Stimulated activated CD8-positive, alpha-beta memory T cell treated with anti-CD3 and anti-CD28 coated beads, Interleukin-12 subunit alpha, Interleukin-12 subunit beta, amount 100 ng/mL, for 1 hour (primary cell): ENCODE measurements around the gene KNCN.

Source experiments
- DNase-seq: peaks from one replicate; pipeline ENCODE4 v3.0.0-alpha.2; 2020; ENCODE audit warnings: low read depth

Gene KNCN

DNA sequence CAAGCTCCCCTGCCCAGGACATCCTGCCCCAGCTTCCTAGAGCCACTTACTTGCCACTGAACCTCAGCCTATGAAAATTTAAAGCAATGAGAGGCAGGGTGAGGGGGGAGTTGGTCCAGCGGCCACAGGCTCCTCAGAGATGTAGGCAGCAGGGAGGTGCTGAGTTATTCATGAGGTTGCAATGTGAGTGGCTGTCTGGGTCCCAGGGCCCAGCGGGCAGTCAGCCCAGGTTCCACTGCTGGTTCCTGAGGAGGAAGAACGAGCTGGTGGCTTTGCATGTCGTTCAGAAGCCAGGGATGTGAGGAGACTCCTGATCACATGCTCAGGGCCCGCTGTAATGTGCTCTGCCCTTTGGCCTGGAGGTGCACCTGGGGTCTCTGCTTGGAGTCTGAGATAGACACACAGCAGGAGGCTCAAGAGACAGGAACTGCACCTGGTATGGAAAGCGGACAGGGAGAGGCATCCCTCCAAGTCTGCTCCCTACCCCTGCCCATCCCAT lies at the start of gene KNCN:
Gene KNCN, minus strand, starts transcription at position 51 of the 499 bp plus-strand sequence. CDS start 432 bp downstream, outside the sequence.
- no peak for DNase-seq

DNA sequence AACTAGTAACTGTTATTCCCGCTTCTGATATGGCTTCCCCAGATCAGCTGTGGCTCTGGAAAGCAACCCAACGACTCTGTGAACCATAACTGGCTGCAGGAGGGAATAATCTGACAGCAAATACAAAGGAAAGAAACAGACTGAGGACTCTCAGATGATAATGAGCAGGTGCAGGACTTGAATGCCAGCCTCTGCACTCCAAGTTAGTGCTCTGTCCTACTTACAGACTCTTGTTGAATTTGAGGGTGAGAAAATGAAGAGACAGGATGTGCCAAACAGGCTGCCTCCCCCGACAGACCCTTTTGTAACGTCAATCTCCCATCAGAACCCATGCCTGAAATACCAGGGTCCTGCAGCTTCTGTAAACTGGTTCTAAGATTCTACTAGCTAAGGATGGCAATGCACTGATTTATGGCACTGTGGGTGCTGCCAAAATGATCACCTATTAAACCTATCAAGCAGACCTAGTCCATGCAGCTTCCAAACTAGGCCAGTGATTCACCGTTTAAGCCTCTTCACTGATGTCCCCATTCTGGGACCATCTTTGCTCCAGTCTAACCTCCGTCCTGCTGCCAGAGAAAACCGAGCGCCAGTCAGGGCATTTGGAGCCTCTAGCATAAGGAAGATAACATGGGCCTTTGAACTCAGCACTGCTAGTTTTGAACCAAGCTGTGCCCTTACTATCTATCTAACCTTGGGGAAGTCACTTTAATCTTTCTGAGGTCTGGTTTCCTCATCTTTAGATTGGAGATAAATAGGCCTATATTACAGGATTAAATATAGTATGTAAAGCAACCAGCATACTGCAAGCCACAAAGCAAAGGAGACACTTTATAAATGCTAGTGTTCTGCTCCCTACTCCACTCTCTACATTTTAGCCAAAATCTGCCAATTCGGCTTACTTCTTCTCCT lies 47.9 kb upstream of the KNCN start:
- DNase-seq = no peak

DNA sequence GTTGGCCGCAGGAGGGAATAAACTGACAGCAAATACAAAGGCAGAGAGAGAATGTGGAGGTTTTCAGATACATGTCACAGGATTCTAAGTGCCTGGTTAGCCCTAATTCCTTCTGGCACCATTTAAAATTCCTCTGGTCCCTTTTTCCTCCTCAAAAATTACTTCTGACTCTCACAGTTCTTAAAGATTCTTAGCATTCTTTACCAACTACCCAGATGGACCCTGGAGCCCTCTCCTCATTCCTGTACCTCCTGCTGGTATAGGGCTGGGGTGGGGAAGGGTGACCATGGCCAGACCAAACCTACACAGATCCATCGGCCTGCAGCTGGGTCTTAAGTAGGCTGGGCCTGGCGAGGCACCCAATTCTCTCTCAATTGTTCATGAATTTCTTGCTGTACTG lies 45.4 kb upstream of the KNCN start:
- DNase-seq = no peak

DNA sequence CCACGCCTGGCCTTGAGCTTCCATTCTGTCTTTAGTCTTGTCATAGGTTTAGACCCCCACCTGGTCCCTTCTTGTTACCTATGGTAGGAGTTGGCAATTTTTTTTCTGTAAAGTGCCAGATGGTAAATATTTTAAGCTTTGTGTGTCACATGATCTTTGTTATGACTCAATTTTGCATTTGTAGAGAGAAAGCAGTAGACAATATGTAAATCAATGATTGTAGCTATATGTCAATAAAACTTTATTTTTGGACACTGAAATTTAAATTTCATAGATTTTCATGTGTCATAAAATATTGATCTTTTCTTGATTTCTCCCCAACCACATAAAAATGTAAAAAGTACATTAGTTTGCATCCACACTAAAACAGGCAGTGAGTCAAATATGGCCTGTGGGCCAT lies 44.6 kb upstream of the KNCN start:
- DNase-seq = no peak

DNA sequence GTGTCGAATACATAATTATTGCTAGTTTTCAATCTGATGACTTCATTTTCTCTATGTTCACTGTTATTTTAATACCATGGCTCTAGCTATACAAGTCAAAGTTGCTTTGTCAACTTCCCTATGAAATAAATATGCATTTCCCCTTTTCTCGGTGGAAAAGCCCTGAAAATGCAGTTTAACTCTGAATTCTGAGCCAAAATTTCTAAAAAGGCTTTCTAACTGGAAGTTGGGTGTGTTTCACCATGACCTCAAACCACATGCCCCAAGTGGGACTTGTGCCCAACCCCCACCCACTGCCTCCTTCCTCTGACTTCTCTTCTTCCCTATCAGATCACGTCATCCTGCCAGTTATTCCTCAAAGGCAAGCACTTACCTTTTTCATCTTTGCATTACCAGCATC lies 43.7 kb upstream of the KNCN start:
- no peak for DNase-seq

DNA sequence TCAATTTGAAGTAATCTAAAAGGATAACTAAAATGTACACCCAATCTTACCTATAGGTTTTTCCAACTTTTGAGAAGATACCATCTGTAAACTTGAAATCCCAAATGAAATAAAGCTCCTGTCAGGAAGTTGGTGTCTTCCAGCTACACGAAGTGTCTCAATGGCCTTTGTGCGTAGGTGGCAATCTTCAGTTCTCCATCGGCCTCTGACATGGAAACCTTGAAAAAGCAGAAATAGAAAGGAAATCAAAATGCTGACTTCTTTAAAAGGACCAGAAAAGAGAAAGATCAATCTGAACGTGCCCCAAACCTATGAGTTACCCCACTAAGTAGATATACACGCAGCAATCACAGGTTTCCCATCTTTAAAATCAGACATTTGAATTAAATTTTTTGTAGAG lies 42.6 kb upstream of the KNCN start:
- DNase-seq = no peak

DNA sequence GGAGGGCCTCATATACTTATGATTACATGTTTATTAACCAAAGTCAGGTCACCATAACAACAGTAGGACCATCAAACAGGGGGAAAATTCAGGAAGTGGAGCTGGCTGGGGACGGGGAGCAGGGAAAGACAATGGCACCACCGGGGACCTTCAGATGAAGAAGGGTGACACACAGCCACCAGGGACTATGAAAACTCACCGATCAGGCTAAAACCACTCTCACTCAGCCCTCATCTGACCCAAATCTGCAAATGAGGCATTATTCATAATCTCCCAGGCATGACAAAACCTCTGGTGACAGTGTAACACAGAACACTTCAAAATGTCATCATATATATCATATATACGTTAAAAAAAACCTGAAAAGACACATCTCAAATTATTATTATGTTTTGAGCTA lies 41.4 kb upstream of the KNCN start:
- no peak for DNase-seq

DNA sequence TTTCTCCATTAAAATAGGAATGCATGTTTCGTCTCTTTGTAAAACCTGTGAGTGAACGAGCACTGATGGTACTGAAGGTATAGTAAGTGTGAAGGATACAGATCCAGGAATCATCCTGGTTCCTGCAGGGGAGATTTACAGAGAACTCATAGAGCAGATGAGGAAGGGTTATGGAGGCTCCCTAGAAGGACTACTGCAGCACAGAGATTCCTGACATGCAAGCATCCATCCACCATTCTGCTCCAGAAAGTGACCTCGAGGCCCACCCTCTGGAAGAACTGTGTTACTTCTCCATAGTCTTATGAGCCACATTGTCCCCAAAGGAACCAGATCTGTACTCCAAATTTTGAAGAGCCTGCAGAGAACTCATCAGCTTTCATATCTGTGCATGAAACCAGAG lies 38.1 kb upstream of the KNCN start:
- DNase-seq = no peak

DNA sequence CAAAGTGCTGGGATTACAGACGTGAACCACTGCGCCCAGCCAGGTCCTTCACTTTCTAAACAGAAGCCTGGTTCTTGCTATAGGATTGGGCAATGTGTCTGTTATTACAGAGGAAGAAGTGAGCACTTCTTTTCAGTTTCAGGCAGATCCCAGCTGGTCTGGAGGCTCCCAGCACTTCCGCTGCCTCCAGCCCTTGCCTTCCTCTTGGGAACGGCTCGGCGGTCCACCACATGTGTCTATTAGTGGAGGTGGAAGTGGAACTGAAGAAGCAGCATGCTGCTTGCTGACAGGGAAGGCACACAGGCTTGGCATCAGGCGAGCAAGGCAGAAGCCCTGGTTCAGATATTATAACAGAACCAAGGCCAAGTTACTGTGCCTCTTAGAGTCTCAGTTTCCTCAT lies 35.6 kb upstream of the KNCN start:
- no peak for DNase-seq

DNA sequence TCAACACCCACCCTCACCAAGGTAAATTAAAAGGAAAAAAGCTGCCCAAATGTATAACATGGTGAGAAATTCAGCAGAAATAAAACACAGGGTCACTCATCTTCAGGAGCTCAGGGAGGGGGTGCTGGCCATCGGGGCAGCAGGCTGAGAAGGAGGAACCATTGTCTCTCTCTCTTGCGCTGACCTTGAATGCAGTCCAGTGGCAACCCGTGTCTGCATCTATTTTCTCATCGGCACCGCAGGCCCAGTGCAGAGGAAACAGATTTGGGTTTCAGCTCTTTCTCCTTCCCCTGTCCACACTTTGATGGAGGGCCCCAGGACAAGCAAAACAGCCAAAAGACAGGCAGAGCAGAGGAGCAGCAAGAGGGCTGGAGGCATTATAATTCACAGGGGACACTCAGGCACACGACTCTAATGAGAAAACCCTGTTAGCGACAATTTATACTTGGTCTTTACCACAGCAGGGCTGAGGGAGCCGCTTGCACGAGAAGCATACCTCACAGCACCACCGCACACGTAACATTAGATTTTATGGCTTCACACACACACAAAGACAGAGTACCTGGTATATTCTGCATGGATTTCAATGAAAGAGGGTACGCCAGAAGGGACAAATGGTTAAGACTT lies 34.0 kb upstream of the KNCN start:
- no peak for DNase-seq

DNA sequence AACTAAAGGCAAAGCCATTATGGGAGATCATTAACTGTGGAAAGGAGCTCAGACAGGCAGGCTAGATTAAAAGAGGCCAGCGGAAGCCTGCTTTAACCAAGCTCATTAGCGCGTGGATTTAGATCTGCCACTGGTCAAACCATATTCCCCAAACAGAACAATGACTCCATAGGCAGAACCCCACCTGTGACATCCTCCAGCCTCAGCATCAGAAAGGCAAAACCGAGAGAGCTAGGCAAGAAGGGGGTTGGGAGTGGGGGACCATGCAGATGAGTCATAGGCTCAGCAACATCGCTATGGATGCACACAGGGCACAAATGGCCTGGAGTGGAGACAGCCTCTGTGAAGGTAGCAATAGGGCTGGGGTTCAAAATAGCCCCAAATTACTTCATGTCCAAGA lies 32.0 kb upstream of the KNCN start:
- no peak for DNase-seq

DNA sequence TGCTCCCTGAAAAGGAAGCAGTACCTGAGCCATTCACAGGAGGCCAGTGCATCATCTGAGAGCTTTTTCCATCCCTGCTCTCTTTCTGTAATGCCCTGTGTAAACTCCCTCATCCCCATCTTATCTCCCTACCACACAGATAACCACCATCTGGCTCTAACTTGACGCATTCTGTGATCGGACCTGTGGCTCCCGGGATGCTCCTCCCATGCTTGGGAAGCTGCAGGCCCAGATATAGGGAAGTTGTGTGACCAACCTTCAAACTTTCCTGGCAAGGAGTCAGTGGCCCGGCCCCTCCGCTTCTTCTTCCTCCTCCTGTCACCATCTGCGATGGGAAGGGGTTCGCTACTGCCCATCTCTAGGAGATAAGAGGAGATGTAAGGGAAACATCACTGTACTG lies 31.5 kb upstream of the KNCN start:
- no peak for DNase-seq

DNA sequence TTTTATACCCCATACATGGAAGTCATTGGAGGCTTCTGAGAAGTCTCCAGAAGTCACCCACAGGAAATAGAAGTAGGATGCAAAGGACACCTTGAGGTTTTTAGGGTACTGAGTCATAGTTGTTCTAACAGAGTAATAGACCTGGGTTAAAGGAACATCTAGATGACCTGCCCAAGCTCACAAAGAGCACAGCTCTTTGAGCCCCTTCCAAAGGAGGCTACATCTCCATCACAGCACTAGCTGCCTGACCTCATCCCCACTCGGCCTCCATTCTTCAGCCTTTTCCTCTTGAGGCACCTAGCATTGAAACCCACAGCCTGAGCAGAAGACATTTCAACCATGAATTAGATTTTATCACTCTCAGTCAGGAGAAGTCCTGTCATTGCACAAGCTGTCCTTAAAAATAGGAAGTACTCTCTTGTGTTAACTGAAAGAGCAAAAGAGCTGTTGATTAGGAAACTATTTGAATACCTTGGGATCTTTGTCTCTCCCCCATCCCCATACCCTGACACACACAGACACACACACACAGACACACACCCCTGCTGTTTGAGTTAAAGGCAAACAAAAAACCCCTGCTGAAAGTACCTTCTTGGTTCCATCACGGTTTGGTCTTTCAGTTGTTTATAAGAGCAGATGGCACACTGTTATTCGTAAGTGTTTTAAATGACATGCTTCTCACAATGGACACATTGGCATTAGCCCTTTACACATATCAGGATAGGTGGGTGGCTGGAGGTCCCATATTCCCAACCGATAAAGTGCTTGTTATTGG lies 30.4 kb upstream of the KNCN start:
- no peak for DNase-seq

DNA sequence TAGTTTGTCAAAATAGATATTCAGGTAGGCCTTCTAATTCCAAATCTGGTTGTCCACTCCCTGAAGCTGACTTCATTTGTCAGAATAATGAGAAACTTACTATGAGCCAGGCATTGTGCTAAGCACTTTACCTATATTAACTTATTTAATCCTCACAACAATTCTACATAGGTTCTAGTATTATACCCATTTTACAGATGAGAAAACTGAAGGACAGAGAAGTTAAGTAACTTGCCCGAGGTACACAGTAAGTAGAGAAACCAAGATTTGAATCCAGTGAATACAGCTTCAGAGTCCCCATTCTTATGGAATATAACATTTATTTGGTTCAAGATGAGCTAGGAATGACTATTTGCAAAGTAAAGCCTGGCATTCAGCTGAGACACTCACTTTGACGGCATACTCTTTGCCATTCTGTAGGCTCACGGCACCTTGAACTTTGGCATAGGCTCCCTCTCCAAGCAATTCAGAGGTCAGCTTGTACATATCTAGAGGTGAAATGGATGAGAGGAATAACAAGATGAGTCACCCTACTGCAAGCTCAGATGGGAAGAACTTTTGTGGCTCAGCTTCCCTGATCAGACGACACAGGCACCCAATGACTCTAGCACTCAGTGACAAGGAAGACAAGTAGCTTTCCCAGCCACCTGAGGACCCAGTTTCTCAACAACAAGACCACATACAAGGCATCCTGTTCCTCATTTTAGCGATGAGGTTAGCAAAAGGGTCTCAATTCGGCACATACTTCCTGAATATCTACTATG lies 28.9 kb upstream of the KNCN start:
- DNase-seq = no peak

DNA sequence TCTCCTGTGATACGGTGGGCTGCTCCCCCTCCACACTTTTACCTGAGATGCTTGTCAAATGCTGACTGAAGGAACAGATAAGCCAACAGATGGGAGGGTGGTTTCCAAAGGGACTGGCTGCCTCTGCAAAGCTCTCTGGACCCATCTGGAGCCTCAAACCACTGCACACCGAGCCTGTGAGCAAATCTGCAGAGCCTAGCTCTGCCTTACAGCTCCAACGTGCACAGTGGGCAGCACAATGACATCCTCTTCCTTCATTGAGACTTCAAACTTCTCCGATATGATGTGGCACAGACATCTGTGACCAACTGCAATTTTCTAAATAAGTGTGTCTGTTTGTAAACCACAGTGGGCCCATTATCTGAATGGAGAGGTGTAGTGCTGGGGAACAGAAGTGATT lies 26.2 kb upstream of the KNCN start:
- no peak for DNase-seq

DNA sequence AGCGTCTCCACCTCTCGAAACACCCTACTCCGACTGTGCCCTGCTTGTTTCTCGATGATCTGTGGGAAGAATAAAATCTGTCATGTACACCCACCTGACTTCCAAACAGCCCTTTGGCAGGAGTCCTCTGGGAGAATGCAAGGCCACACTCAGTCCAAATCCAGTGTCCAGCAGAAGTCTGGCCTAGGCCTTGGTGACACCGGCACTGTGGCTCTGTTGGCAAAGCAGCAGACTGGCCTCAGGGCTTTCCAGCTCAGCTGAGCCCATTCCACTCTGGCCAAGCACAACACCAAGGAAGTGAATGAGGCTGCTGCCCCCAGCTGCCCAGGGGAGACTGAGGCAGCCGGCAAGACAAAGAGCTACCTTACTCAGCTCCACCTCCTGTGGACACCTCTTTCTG lies 25.1 kb upstream of the KNCN start:
- no peak for DNase-seq

DNA sequence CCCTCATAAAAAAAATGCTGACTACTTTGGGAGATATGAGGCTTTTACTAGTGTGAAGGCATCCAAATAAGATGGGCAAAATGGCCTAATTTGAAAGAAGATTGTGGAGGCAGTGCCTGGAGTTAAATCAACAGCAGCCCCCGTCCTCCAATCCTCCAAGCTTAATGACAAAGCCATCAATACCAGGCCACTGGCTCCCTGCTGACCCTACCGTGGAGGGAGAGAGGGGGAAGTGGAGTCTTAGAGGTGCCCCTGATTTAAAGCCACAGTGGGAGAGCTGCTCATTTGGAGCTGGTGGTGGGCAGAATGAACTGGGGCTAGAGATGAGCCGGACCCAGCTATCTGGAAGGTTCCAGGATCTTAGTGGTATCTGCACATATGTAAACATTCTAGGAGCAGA lies 24.3 kb upstream of the KNCN start:
- no peak for DNase-seq

DNA sequence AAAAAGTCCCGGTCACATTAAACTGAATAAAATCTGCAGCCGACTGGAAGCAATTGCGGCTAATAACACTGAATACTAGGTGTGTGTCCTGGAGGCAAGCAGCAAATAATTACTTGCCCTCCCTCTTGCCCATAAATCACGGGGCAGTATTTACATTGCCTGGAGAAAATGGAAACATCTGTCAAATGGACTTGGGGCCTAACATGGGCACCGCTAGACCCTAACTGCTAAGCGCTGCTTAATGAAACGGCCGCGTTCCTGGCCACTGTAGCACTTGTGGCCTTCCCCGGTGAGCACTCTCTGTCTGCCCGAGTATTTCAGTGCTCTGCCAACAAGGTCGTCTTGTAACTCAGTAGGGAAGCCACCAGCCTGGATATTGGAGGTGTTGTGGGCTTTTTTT lies 23.9 kb upstream of the KNCN start:
- no peak for DNase-seq

DNA sequence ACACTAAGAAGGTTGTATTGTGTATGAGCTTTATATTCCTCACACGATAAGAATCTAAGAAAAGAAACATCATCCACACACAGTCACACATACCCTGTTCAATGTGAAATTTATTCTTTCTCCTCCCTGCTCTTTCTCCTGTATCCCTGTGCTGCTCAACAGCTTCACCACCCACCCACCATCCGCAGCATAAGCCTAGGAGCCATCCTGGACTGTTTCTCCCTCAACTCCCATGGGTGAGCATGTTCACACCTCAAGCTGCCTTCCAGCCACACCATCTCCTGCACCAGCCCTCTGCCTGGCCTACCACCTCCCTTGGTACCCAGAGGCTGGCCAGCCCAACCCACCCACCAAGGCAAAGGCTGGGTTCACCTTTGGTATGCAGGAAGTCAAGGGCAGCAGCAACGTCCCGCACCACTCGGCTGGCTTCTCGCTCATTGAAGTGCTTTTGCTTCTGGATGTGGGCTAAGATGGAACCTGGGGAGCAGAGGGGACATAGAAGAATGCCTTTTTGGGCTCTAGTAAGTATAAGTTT lies 20.3 kb upstream of the KNCN start:
- no peak for DNase-seq

DNA sequence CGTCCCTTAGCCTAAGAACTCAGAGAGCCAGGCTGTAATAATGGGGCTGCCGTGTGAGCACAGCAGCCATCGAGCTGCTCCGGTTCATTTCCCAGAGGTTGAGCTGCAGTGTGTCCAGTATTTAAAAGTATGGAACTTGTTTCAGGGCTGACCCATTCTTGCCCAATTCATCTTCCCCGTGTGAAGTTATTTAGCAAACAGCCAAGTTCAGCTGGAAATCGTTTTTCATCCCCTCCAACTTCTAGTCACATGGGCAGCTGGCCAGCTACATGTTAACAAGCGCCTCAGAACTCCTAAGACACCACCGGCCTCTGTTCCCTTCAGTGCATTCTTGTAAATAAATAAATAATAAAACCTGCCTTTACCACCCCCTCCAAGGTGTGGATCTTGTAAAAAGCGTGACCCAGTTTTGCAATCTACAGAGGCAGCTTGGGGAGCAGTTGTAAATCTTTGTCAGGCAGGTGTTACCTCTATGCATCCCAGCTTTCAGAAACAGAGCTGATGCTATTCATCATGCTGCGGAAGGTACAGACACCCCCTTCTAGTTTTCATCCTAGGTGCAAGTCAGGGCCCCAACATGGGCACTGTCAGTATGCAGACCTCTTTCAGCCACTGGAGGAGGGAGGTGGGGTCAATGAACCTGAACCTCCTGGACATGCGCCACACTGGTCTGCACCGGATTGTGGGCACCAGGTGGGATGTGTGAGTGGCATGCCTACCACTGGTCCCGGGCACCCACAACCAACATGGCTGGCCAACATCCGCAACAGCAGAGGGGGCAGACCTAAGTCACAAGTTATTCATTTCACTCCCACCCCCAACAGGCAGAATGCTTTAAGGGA lies 18.7 kb upstream of the KNCN start:
- no peak for DNase-seq

DNA sequence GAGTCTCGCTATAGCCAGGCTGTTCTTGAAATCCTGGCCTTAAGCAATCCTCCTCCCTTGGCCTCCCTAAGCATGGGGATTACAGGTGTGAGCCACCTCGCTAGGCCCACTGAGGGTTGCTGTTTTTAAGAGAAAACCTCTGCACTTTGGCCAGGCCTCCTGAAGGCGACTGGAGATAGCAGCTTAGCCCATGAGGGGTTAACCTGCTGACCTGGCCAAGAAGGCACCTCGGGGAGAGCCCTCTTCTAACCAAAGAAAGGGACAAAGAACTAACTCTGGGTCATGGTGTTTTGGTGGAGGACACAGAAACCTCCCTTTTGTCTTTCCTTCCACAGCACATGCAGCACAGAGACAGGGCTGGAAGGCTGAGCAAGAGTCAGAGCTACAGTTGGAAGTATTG lies 17.7 kb upstream of the KNCN start:
- no peak for DNase-seq
